PC-9 (cell line): ENCODE measurements around the gene TSPOAP1. TPM values are rescaled to one million over a fixed set of nuclear protein-coding genes. Genes with fewer than 3 reads are reported as not detected.

Source experiments
- BruUV-seq: library from RNA; stranded (reverse); fragments of 400-500 nt; replicated peaks from 2 replicates; lab custom pipeline; 2021; lab: Mats Ljungman, UMichigan
- CTCF ChIA-PET: fragments of 300-600 bp; sonication (Branson Sonifier 250); formaldehyde crosslinking; loops from one replicate; lab custom pipeline; 2022; ENCODE audit warnings: antibody characterized with exemption; lab: Charles Lee
- POLR2A ChIA-PET: fragments of 300-600 bp; sonication (Branson Sonifier 250); formaldehyde crosslinking; loops from one replicate; lab custom pipeline; 2022; ENCODE audit warnings: antibody characterized with exemption; ENCODE audit not compliant: unreplicated experiment; lab: Charles Lee
- DNase-seq, 2 experiments: peaks; one replicate each; pipeline versions ENCODE4 v3.0.0 to v3.0.0-alpha.2; 2015 to 2022; ENCODE audit warnings: mixed read lengths in 1 of 2
- H2AFZ ChIP-seq: fragments of 200-600 bp; sonication (generic); 2 replicates; pipeline ENCODE4 v1.8.1; 2017; ENCODE audit warnings: antibody characterized with exemption
- H3F3A ChIP-seq: fragments of 200-600 bp; sonication (generic); 2 replicates; pipeline ENCODE4 v1.8.1; 2017; ENCODE audit warnings: antibody characterized with exemption, mild to moderate bottlenecking, low read depth; ENCODE audit not compliant: insufficient read depth
- H3K27ac ChIP-seq: fragments of 200-600 bp; sonication (generic); 2 replicates; pipeline ENCODE4 v1.6.1; 2016; ENCODE audit warnings: mixed run types
- H3K27me3 ChIP-seq: fragments of 200-600 bp; sonication (generic); 2 replicates; pipeline ENCODE4 v1.6.1; 2016; ENCODE audit warnings: low read depth, mixed run types; ENCODE audit not compliant: insufficient read depth
- H3K36me3 ChIP-seq: fragments of 200-600 bp; sonication (generic); 2 replicates; pipeline ENCODE4 v1.6.1; 2016; ENCODE audit warnings: low read depth, mixed run types
- H3K4me1 ChIP-seq: fragments of 200-600 bp; sonication (generic); replicated peaks from 2 replicates; pipeline ENCODE4 v1.6.1; 2016; ENCODE audit warnings: mixed run types; ENCODE audit not compliant: insufficient read depth
- H3K4me2 ChIP-seq: fragments of 200-600 bp; sonication (generic); 2 replicates; pipeline ENCODE4 v1.6.1; 2017; ENCODE audit warnings: mixed run types
- H3K4me3 ChIP-seq: fragments of 200-600 bp; sonication (generic); 2 replicates; pipeline ENCODE4 v1.6.1; 2016; ENCODE audit warnings: mixed run types
- H3K79me2 ChIP-seq: fragments of 200-600 bp; sonication (generic); 2 replicates; pipeline ENCODE4 v1.6.1; 2017; ENCODE audit warnings: low read depth, mixed run types
- H3K9me2 ChIP-seq: fragments of 200-600 bp; sonication (generic); 2 replicates; pipeline ENCODE4 v1.8.1; 2017; ENCODE audit warnings: mild to moderate bottlenecking; ENCODE audit not compliant: insufficient read depth
- H3K9me3 ChIP-seq: fragments of 200-600 bp; sonication (generic); 2 replicates; pipeline ENCODE4 v1.8.1; 2016; ENCODE audit warnings: low read depth; ENCODE audit not compliant: insufficient read depth
- H4K20me1 ChIP-seq: fragments of 200-600 bp; sonication (generic); 2 replicates; pipeline ENCODE4 v1.8.1; 2017; ENCODE audit not compliant: insufficient read depth
- CTCF ChIP-seq: fragments of 200-600 bp; sonication (generic); conservative IDR thresholded peaks from 2 replicates; pipeline ENCODE4 v1.6.1; 2017; ENCODE audit warnings: mixed run types, antibody characterized with exemption, mild to moderate bottlenecking, moderate library complexity
- EZH2 ChIP-seq: fragments of 200-600 bp; sonication (generic); IDR thresholded peaks from 2 replicates; pipeline ENCODE4 v1.8.0; 2017; ENCODE audit warnings: antibody characterized with exemption, low read depth
- intact Hi-C: fragments of 100-400 bp; cut with micrococcal nuclease; formaldehyde crosslinking; loops from one replicate; pipeline ENCODE4 v1.10.0; 2022; ENCODE audit not compliant: unreplicated experiment
- total RNA-seq: library from RNA; stranded (reverse); gene quantifications from 2 replicates; pipeline ENCODE4 v1.2.3, GENCODE V29; 2021

Gene TSPOAP1
- total RNA-seq, 1 experiment from 2014 or later: 0.15 TPM

GRCh38 chr17:58321571-58322525, 6.7 kb downstream of the TSPOAP1 start:
- Histone ChIP-seq H3K27me3 (peaks cover 68% of the 10 kb centered on the region), H3K36me3 (no peaks in the 10 kb centered on the region), H3K9me3 (no peaks in the 10 kb centered on the region), H3F3A (no peaks in the 10 kb centered on the region), H3K4me2 (no peak overlapping the region), H3K79me2 (no peaks in the 10 kb centered on the region), H4K20me1 (no peaks in the 10 kb centered on the region), H2AFZ (no peak overlapping the region), H3K27ac (no peak overlapping the region), H3K4me1 (no peaks in the 10 kb centered on the region), H3K9me2 (no peaks in the 10 kb centered on the region), H3K4me3 (no peak overlapping the region)
- POLR2A ChIA-PET: no interaction called here
- BruUV-seq: no TSS peak
- TF ChIP-seq CTCF: no peak
- no peak for TF ChIP-seq EZH2
- intact Hi-C loops: no loop called here
- no peak for DNase-seq
- CTCF ChIA-PET: no interaction called here

GRCh38 chr17:58320570-58321323, 7.8 kb downstream of the TSPOAP1 start:
- TF ChIP-seq CTCF (no peak), EZH2 (no peak)
- intact Hi-C loops: no loop called here
- Histone ChIP-seq H3K4me2 (no peak overlapping the region), H3K4me3 (no peak overlapping the region), H4K20me1 (no peaks in the 10 kb centered on the region), H3K27ac (no peak overlapping the region), H3K9me2 (no peaks in the 10 kb centered on the region), H3K4me1 (no peaks in the 10 kb centered on the region), H3K36me3 (no peaks in the 10 kb centered on the region), H3K79me2 (no peaks in the 10 kb centered on the region), H3K27me3 (peaks cover 66% of the 10 kb centered on the region), H3F3A (no peaks in the 10 kb centered on the region), H3K9me3 (no peaks in the 10 kb centered on the region), H2AFZ (no peak overlapping the region)
- BruUV-seq: no TSS peak
- DNase-seq: no peak
- CTCF ChIA-PET: no interaction called here
- POLR2A ChIA-PET: interaction anchor here (0.7 kb wide), 1 partner anchor 31 kb away, joined by 4 read pairs; the partner anchor contains the start of gene SUPT4H1

- H3K36me3 ChIP-seq: no peaks in the 10 kb centered on the region
- H2AFZ ChIP-seq: no peak overlapping the region
- POLR2A ChIA-PET: interaction anchor here (0.7 kb wide), 1 partner anchor 32 kb away, joined by 4 read pairs; the partner anchor contains the start of gene SUPT4H1
- H3K4me2 ChIP-seq: no peak overlapping the region
- DNase-seq: no peak
- H3K79me2 ChIP-seq: no peaks in the 10 kb centered on the region
- TF ChIP-seq CTCF (no peak), EZH2 (no peak)
- H4K20me1 ChIP-seq: no peaks in the 10 kb centered on the region
- no peaks in the 10 kb centered on the region for H3F3A ChIP-seq
- no peak overlapping the region for H3K4me3 ChIP-seq
- BruUV-seq: no TSS peak
- no peak overlapping the region for H3K27ac ChIP-seq
- no peaks in the 10 kb centered on the region for H3K9me3 ChIP-seq
- no peaks in the 10 kb centered on the region for H3K4me1 ChIP-seq
- no peaks in the 10 kb centered on the region for H3K9me2 ChIP-seq
- H3K27me3 ChIP-seq: peaks cover 64% of the 10 kb centered on the region
- CTCF ChIA-PET: no interaction called here
- intact Hi-C loops: no loop called here
These were observed 8.4 kb downstream of the TSPOAP1 start for GRCh38 chr17:58320163-58320558.
